Lower leg skin (tissue), 3 donors: ENCODE measurements around the gene ZNF641.

Source experiments
- POLR2A ChIP-seq, 2 donors: fragments of 450-650 bp; IDR thresholded peaks; one replicate each; pipeline ENCODE4 v1.6.1; 2016 to 2017; ENCODE audit warnings: antibody characterized with exemption in 2 of 2, mild to moderate bottlenecking in 1 of 2, moderate library complexity in 1 of 2
- TF ChIP-seq, protein P1 (sequence below), 3 donors: fragments of 450-650 bp; IDR thresholded peaks; one replicate each; pipeline ENCODE4 v1.5.1; 2016; ENCODE audit warnings: antibody characterized with exemption in 3 of 3, mild to moderate bottlenecking in 3 of 3, moderate library complexity in 2 of 3

DNA sequence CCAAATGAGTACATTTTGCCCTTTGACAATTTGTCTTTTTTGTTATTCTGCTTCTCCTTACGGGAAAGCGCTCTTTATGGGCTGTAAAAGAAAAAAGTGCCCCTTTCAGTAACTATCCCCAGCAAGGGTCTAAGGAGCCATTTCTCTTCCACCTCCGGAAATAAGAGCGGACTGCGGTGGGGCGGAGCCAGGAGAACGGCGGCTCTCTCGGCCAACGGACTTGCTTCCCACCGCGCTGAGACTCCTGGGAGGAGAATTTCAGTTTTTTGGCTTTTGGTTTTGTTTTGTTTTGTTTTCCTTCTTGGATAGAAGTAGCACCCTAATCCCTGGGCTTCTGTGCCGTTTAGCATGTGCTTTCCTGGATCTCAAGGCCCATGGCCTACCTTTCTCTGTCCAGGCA lies 43.5 kb downstream of the ZNF641 start:
- TF ChIP-seq, protein P1, sequence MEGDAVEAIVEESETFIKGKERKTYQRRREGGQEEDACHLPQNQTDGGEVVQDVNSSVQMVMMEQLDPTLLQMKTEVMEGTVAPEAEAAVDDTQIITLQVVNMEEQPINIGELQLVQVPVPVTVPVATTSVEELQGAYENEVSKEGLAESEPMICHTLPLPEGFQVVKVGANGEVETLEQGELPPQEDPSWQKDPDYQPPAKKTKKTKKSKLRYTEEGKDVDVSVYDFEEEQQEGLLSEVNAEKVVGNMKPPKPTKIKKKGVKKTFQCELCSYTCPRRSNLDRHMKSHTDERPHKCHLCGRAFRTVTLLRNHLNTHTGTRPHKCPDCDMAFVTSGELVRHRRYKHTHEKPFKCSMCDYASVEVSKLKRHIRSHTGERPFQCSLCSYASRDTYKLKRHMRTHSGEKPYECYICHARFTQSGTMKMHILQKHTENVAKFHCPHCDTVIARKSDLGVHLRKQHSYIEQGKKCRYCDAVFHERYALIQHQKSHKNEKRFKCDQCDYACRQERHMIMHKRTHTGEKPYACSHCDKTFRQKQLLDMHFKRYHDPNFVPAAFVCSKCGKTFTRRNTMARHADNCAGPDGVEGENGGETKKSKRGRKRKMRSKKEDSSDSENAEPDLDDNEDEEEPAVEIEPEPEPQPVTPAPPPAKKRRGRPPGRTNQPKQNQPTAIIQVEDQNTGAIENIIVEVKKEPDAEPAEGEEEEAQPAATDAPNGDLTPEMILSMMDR (IDR thresholded peaks at IDR 0.05): no peak
- no peak for TF ChIP-seq POLR2A (IDR thresholded peaks at IDR 0.05)
